ENCODE data around the gene VPS37D.

- TF ChIP-seq CTCF (conservative IDR thresholded peaks at IDR 0.05) (no peak), EZH2 (IDR thresholded peaks at IDR 0.05; ENCODE audit: low read depth) (no peak)
These were observed 31.9 kb downstream of the VPS37D start for GRCh38 chr7:73699370-73700068.

All from PC-9 (cell line).